Measurements from ENCODE around the gene NALCN.

DNA sequence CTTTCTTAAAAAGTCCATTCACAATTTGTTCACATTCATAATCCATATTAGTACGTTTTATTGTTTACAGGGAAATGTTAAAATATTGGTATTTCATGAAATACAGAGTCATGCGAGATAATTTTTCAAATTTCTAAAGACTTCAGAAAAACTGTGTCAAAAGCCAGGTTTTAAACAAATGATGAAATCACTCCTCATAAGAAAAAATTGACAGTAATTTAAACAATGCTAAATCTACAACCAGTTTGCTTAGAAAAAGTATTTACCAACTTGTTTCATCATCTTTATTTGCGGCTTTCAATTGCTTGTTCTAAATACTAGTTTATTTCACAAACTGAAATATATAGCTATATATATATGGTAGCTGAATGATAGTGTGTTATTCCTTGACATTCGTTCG lies 1.2 kb upstream of the NALCN start:
- TF ChIP-seq, protein P1, sequence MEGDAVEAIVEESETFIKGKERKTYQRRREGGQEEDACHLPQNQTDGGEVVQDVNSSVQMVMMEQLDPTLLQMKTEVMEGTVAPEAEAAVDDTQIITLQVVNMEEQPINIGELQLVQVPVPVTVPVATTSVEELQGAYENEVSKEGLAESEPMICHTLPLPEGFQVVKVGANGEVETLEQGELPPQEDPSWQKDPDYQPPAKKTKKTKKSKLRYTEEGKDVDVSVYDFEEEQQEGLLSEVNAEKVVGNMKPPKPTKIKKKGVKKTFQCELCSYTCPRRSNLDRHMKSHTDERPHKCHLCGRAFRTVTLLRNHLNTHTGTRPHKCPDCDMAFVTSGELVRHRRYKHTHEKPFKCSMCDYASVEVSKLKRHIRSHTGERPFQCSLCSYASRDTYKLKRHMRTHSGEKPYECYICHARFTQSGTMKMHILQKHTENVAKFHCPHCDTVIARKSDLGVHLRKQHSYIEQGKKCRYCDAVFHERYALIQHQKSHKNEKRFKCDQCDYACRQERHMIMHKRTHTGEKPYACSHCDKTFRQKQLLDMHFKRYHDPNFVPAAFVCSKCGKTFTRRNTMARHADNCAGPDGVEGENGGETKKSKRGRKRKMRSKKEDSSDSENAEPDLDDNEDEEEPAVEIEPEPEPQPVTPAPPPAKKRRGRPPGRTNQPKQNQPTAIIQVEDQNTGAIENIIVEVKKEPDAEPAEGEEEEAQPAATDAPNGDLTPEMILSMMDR (IDR thresholded peaks at IDR 0.05) = no peak
- no peak for TF ChIP-seq POLR2A (IDR thresholded peaks at IDR 0.05)

Measured in uterus (tissue), 2 donors.